ENCODE measurements around the gene CREG1.

Gene CREG1

DNA sequence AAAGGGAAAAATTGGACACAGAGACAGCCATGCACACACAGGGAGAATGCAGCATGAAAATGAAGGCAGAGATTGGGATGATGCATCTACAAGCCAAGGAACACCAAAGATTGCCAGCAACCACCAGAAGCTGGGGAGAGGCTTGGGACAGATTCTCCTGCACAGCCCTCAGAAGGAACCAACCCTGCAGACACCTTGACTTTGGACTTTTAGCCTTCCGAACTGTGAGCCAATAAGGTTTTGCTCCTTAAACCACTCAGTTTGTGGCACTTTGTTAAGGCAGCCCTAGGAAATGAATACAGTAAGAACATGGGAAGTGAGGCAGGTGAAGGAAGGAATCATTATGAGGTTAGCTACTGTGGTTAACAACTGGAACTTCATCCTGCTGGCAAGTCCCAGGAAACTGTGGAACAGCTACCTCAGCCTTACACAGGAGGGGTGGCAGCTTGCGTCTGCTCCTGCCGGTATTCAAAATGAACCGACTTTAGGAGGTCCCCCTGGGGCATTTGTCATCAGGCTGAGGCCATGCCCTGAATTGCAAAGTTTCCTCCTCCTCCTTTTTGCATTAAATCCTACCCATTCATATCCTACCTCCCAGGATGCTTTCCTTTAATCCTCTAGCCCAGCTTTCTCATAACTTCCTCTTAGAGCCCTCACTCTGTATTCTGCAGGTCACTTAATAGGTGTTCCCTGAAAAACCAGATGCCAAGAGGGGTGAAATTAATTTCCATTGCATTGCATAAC is 50.7 kb downstream of the CREG1 start:
- no peak for DNase-seq

DNA sequence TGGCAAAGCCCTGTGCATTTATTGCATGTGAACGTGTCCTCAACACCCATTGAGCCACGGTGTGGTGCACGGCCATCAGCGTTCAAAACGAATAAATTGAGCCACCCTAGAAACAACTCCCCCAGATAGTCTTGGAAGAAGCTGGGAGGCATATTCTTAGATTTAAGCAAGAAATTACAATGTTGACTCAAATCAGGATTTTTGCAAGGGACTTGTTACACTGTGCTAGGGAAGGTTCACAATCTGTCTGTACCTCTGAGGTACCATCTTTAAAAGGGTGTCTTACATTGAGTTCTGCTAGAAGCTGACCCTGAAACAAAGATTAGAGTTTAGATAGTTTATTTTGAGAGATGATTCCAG is 51.4 kb downstream of the CREG1 start:
- no peak for DNase-seq

DNA sequence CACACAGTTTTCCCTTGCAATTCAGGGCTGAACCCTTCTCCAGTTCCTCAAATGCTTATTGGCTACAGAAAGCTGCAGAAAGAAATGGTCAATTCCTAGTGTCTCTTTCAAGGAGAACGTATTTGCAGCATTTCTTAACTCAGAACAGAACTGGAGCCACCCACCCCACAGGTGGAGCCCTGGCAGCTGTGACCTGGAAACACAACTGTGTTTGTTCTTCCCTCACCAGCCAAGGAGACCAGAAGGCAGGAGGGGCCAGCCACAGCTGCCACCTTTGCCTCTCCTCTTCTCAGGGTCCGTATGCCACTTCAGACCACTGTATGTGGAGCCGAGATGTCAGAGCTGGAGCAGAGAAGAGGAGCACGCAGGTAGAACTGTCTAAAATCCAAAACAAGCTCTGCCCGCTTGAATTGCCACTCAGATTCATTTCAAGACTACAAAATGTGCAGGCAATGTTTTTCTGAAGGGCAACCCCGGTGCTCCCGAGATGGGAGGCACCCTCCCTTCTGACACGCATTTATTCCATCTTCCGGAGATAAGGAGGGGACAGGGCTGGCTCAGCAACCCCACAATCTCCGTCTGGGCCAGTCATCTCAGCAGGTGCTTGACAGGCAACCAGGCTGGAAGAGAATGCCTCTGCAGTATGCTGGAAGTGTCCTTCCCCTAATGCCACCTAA is 51.9 kb downstream of the CREG1 start:
- no peak for DNase-seq

DNA sequence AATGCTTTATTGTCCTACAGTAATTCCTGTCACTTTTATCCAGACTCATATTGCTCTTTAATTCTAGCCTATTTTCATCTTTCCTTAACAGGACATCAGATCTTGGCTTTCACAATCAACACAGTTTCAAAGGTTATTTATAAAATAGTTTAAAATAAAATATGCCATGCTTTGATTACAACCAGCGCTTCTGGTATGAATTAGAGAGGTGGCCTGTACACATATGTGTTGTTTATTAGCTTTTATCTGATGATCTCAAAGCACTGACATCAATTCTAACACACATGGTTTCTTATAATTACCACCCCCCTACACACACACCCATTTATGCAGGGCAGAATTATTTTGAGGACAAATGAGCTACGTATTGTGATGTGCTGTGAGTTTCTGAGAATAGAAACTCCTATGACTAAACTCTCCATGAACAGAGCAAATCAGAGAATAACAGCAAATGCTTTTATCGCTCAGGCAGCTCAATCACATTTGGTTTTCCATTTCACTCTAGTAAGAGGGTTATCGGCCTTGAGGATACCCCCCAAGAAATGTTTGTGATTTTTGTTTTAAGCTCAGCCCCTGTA is 53.2 kb downstream of the CREG1 start:
- DNase-seq: no peak

DNA sequence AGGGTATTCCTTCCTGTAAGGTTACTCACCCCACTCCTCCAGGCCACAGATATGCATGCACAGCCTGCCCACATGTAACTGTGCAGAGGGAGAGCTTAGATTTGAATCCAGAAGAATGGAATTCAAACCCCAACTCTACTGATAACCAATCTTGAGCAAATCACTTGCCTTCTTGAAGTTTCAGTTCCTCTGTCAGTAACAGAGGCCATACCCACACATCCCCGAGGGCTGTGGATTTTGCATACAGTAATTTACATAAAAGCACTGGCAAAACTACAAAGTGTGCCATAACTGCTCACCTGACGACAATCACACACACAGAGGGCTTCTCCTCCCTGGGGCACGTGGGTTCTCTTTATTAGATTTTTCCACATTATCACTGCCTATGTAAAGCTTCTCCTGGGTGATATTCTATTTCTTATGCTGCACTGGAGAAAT is 53.9 kb downstream of the CREG1 start:
- DNase-seq: no peak

DNA sequence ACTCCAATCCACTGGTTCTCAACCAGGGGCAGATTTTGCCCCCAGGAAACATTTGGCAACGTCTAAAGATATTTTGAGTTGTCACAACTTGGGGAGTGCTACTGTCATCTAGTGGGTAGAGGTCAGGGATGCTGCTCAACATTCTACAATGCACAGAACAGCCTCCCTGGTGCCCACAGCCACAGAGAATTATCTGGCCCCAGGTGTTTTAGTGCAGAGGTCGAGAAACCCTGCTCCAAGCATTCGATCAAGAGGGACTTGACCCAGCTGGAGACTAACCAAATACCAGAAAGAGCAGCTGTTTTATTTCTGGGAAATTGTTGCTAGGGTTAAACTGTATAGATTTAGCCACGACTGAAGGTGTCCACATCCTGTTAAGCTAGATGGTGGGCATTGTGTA is 54.5 kb downstream of the CREG1 start:
- no peak for DNase-seq

DNA sequence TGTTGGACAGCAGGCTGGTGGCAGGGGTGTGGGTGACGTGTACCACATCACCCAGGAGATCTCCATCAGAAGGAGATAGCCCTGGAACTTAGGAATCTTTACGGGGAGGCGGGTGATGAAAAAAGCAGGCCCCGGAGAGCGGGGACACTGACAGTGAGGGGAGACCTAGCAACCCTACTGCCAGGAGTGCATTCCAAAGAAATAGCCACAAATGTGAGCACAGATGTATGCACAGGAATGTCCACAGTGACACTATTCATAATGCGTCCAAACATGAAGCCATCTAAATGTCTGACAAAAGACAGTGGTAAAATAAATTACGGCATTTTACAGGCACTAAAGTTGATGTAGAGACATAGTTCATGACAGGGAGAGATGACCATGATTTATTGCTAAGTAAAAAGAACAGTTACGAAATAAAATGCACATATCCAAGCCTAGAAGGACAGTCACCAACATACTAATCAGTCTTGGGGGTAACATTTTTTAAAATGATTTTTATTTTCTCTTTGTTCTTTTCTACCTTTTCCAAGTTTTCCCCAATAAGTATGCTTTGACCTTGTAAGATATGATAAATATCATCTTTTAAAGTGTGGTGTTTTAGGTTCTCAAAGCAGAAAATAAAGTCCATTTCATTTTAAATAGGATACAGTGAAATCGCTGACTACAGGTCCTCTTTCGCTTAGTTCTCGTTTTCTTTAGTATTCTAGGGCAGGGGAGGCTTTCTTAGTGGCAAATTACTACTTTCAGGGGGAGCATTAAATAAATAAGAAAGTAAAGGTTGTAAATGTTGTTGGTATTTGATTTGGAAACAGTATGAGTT is 56.6 kb downstream of the CREG1 start:
- DNase-seq: no peak

DNA sequence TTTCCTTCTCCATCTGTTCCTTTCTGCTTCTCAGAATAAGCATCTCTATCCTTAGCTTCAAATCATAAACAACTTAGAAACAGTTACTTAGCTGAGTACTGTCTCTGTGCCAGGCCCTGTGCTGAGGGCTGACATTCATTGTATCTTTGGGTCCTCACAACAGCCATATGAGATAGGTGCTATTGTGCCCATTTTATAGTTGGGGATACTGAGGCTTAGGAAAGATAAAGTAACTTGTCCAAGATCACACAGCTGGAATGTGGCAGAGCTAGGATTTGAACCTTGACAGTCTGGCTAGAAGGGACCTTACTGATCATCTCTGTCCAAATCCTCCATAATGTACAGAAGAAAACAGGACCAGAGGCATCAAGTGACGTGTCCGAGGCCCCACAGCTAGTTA is 60.2 kb downstream of the CREG1 start:
- DNase-seq: no peak

DNA sequence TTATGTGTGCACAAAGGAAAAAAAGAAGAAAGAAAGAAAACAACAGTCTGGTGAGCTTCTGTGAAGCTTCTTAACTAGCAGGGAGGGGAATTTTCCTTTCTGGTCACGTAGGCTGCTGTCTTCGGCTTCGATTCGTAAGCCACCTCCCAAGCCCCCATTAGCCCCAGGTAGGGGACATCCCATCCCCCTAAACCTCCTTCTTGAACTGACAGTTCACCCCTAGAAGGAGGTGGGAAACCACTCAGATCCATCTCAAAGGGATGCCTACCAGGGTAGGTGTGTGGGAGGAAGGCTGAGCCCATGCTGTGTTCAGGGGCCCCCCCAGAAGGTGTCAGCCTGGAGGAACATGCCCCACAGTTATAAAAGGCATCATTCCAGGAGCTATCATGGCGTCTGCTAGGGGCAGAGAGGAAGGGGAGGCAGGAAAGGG is 61.1 kb downstream of the CREG1 start:
- DNase-seq: no peak

DNA sequence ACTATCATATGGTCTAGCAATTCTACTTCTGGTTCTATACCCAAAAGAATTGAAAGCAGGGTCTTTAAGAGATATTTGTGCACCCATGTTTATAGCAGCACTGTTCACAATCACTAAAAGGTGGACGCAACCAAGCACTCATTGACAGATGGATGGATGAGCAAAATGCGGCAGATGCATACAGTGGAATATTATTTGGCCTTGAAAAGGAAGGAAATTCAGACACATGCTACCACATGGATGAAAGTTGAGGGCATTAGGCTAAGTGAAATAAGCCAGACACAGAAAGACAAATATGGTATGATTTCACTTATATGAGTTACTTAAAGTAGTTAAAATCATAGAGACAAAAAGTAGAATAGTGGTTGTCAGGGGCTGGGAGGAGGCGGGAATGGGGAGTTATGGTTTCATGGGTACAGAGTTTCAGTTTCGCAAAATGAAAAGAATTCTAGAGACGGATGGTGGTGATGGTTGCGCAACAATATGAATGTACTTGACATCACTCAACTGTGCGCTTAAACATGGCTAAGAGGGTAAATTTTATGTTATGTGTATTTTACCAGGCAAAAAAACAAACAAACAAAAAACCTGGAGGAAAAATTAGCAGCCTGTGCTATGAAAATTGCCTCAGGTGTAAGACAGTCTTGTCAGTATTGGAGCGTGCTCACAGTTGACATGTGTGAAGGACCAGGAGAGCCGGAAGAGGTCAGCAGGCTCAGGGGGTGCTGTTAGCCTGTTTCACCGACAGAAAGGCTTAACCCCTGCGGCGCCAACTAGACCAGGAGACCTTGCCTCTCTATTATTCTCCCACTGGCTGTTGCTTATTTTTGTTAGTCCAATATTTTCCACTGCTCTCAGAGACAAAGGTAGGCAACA is 61.7 kb downstream of the CREG1 start:
- DNase-seq: no peak
